Measurements from ENCODE around the gene GNAQ. TPM values are rescaled to one million over a fixed set of nuclear protein-coding genes. Genes with fewer than 3 reads are reported as not detected.

The GNAQ gene
- polyA plus RNA-seq, 1 of the 3 experiments (the other 2 are of a cell fraction), result 20.9 TPM

DNA sequence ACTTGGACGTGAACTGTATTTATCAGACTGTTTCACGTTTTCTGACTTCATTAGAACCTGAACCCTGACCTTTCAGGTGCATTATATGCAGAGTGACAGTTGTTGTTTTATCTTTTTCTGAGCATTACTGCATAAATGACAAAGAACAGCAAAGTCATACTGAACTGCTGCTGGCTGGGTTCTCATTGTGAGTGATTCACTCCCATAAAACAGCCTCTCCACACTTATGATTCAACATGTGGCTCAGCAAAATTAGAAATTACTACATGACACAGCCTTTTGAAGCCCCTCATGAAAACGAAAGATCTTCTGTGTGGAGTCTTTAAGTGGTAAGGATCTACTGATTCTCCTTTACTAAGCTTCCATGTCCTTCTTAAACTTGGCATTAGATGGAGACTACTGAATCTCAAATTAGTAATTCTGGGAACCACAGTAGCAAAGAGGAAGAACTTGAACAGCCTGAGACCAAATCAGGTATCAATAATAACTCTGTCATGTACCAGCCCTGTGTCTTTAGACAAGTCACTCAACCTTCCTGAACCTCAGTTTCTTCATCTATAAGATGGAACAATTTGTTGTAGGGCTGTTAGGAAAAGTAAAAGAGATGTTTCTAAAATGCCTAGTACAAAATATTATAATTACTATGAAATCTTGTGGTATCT is 211.2 kb downstream of the GNAQ start:
- H2AFZ ChIP-seq (ENCODE audit: low read depth), result no peak overlapping the region
- no peaks in the 10 kb centered on the region for H4K20me1 ChIP-seq (ENCODE audit: insufficient read depth)
- no peak overlapping the region for H3K4me3 ChIP-seq (ENCODE audit: low read depth in 2 of 2, low read length in 1 of 2)
- H3F3A ChIP-seq (replicated peaks; ENCODE audit: insufficient read depth), result peaks cover 33% of the 10 kb centered on the region
- no peak for DNase-seq
- peaks cover 2 to 42% of the 10 kb centered on the region in 2 experiments; a peak in 3 of 4 replicates for H3K4me1 ChIP-seq (ENCODE audit: control insufficient read depth in 1 of 2, insufficient read depth in 2 of 2, low read depth in 1 of 2, low read length in 1 of 2)
- H3K79me2 ChIP-seq (ENCODE audit: insufficient read depth), result peaks cover 71% of the 10 kb centered on the region
- H3K27ac ChIP-seq (ENCODE audit: low read depth in 2 of 2, low read length in 1 of 2), result peak overlapping the region in 1 of 2 experiments; percentile 91; a peak in 2 of 4 replicates
- H3K9me3 ChIP-seq, result no peaks in the 10 kb centered on the region
- H3K36me3 ChIP-seq (replicated peaks in 1 of 2; ENCODE audit: control insufficient read depth in 1 of 2, insufficient read depth in 2 of 2, low read length in 1 of 2), result no peaks in the 10 kb centered on the region
- H3K9me2 ChIP-seq, result no peaks in the 10 kb centered on the region
- H3K9ac ChIP-seq, result no peak overlapping the region
- CTCF ChIA-PET, result no interaction called here
- 31% methylated on average over 3 of the region's 3 CpGs for WGBS (ENCODE audit: low lambda C conversion rate)
- H3K4me2 ChIP-seq, result peak overlapping the region; percentile 55; the same call in 1 of the 2 replicates
- POLR2A ChIA-PET, result no interaction called here
- H3K27me3 ChIP-seq (ENCODE audit: insufficient read depth), result no peaks in the 10 kb centered on the region
- TF ChIP-seq ELF1 (IDR thresholded peaks at IDR 0.05), result no peak
- TF ChIP-seq RCOR1 (IDR thresholded peaks at IDR 0.05; ENCODE audit: low read length), result no peak
- no peak for TF ChIP-seq USF2 (IDR thresholded peaks at IDR 0.05; ENCODE audit: borderline replicate concordance, low read depth, low read length)
- TF ChIP-seq JUND (IDR thresholded peaks at IDR 0.05), result peak; percentile 63
- TF ChIP-seq EZH2phosphoT487 (IDR thresholded peaks at IDR 0.05; ENCODE audit: borderline replicate concordance, low read depth), result no peak
- TF ChIP-seq TCF12 (IDR thresholded peaks at IDR 0.05), result peak; percentile 54
- TF ChIP-seq FOXM1 (IDR thresholded peaks at IDR 0.05; ENCODE audit: low read depth), result no peak
- no peak for TF ChIP-seq POLR2AphosphoS5 (IDR thresholded peaks at IDR 0.05; ENCODE audit: low read depth, low read length)
- TF ChIP-seq PBX3 (IDR thresholded peaks at IDR 0.05), result peak; percentile 62; the same call in 1 of the 2 replicates
- peak; percentile 76 for TF ChIP-seq FOSL2 (IDR thresholded peaks at IDR 0.05; ENCODE audit: borderline replicate concordance, low read depth)
- TF ChIP-seq, protein P1, sequence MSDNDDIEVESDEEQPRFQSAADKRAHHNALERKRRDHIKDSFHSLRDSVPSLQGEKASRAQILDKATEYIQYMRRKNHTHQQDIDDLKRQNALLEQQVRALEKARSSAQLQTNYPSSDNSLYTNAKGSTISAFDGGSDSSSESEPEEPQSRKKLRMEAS (IDR thresholded peaks at IDR 0.05; ENCODE audit: low read depth), result peak; percentile 70

GRCh38 chr9:77819657-77820056 is 212.0 kb downstream of the GNAQ start:
- H3K4me2 ChIP-seq, result peak overlapping the region; percentile 55; the same call in 1 of the 2 replicates
- no peak overlapping the region for H3K4me3 ChIP-seq (ENCODE audit: low read depth in 2 of 2, low read length in 1 of 2)
- no peaks in the 10 kb centered on the region for H4K20me1 ChIP-seq (ENCODE audit: insufficient read depth)
- H3K79me2 ChIP-seq (ENCODE audit: insufficient read depth), result peaks cover 65% of the 10 kb centered on the region
- no peak overlapping the region for H3K9ac ChIP-seq
- peaks cover 30% of the 10 kb centered on the region for H3F3A ChIP-seq (replicated peaks; ENCODE audit: insufficient read depth)
- H3K9me3 ChIP-seq, result no peaks in the 10 kb centered on the region
- H3K9me2 ChIP-seq, result no peaks in the 10 kb centered on the region
- H3K27ac ChIP-seq (ENCODE audit: low read depth in 2 of 2, low read length in 1 of 2), result peak overlapping the region in 1 of 2 experiments; percentile 91; a peak in 2 of 4 replicates
- H3K36me3 ChIP-seq (replicated peaks in 1 of 2; ENCODE audit: control insufficient read depth in 1 of 2, insufficient read depth in 2 of 2, low read length in 1 of 2), result peaks cover 4% of the 10 kb centered on the region in 2 experiments
- POLR2A ChIA-PET, result no interaction called here
- WGBS (ENCODE audit: low lambda C conversion rate), result 81% methylated on average over 1 of the region's 1 CpG
- no peak for DNase-seq
- no peaks in the 10 kb centered on the region for H3K27me3 ChIP-seq (ENCODE audit: insufficient read depth)
- no peak for TF ChIP-seq JUND (IDR thresholded peaks at IDR 0.05)
- no peak for TF ChIP-seq TAF1 (IDR thresholded peaks at IDR 0.05; ENCODE audit: borderline replicate concordance, low read depth, low read length)
- no peak for TF ChIP-seq TCF12 (IDR thresholded peaks at IDR 0.05)
- TF ChIP-seq NRF1 (IDR thresholded peaks at IDR 0.05; ENCODE audit: low read depth, low read length), result no peak
- H3K4me1 ChIP-seq (ENCODE audit: control insufficient read depth in 1 of 2, insufficient read depth in 2 of 2, low read depth in 1 of 2, low read length in 1 of 2), result peaks cover 0 to 42% of the 10 kb centered on the region in 2 experiments; a peak in 3 of 4 replicates
- CTCF ChIA-PET, result interaction anchor here (1.0 to 1.2 kb wide), 2 partner anchors 11 to 13 kb away, joined by 3 read pairs; no protein-coding TSS in a partner anchor
- no peak overlapping the region for H2AFZ ChIP-seq (ENCODE audit: low read depth)

Data from SK-N-SH (cell line).